Measurements from ENCODE around the gene CCNK.

Gene CCNK

GRCh38 chr14:99549684-99550083 lies 68.5 kb downstream of the CCNK start:
- Histone ChIP-seq H3K9me3 (ENCODE audit: insufficient read depth, low read length) (no peaks in the 10 kb centered on the region), H3K9ac (ENCODE audit: low read length) (no peak overlapping the region), H3K27me3 (ENCODE audit: low read length) (no peaks in the 10 kb centered on the region), H4K20me1 (ENCODE audit: low read depth, low read length) (no peaks in the 10 kb centered on the region), H2AFZ (ENCODE audit: low read depth, low read length, severe bottlenecking) (no peak overlapping the region), H3K4me2 (ENCODE audit: low read depth, low read length, poor library complexity, severe bottlenecking) (no peak overlapping the region), H3F3A (ENCODE audit: insufficient read depth) (no peaks in the 10 kb centered on the region), H3K79me2 (ENCODE audit: insufficient read depth, low read length) (no peaks in the 10 kb centered on the region), H3K4me3 (ENCODE audit: insufficient read depth, low read length, poor library complexity, severe bottlenecking) (no peak overlapping the region), H3K36me3 (ENCODE audit: low read length) (no peaks in the 10 kb centered on the region), H3K9me2 (replicated peaks; ENCODE audit: insufficient read depth, low read length) (no peaks in the 10 kb centered on the region), H3K27ac (ENCODE audit: low read depth, low read length) (no peak overlapping the region)
- TF ChIP-seq CTCF (IDR thresholded peaks at IDR 0.05; ENCODE audit: insufficient read depth, low read length, poor library complexity, severe bottlenecking) = no peak
- TF ChIP-seq EZH2phosphoT487 (conservative IDR thresholded peaks at IDR 0.05; ENCODE audit: low read length) = no peak

DNA sequence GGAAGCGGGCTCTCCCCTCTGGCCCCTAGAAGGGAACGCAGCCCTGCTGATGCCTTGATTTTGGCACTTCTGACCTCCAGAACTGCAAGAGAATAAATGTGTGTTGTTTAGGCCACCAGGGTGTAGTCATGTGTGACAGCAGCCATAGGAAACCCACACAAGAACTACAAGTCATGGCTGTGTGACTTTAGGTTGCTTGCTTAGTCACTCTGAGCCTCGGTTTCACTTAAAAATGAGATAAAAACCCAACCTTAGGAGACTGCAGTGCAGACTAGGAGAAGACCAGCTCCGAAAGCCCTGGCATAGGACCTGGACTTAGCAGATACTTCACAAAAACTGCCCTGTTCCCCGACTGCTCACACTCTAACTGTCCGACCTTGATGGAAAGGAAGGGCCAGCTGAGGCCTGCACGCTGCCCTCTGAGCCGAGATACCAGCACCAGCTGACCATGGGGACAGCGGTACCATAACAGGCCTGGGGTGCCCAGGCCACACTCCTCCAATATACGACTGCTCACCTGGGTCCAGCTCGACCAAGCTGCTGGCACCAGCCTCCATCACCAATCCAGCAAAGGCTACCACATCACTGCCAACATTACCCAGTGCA lies 69.3 kb downstream of the CCNK start:
- H3K9ac ChIP-seq (ENCODE audit: low read length) = no peak overlapping the region
- no peaks in the 10 kb centered on the region for H3K36me3 ChIP-seq (ENCODE audit: low read length)
- no peaks in the 10 kb centered on the region for H3K9me3 ChIP-seq (ENCODE audit: insufficient read depth, low read length)
- H3F3A ChIP-seq (ENCODE audit: insufficient read depth) = no peaks in the 10 kb centered on the region
- no peak overlapping the region for H3K27ac ChIP-seq (ENCODE audit: low read depth, low read length)
- no peaks in the 10 kb centered on the region for H4K20me1 ChIP-seq (ENCODE audit: low read depth, low read length)
- H3K9me2 ChIP-seq (replicated peaks; ENCODE audit: insufficient read depth, low read length) = no peaks in the 10 kb centered on the region
- no peak overlapping the region for H3K4me3 ChIP-seq (ENCODE audit: insufficient read depth, low read length, poor library complexity, severe bottlenecking)
- no peaks in the 10 kb centered on the region for H3K27me3 ChIP-seq (ENCODE audit: low read length)
- no peak overlapping the region for H3K4me2 ChIP-seq (ENCODE audit: low read depth, low read length, poor library complexity, severe bottlenecking)
- H3K79me2 ChIP-seq (ENCODE audit: insufficient read depth, low read length) = no peaks in the 10 kb centered on the region
- no peak overlapping the region for H2AFZ ChIP-seq (ENCODE audit: low read depth, low read length, severe bottlenecking)
- TF ChIP-seq CTCF (IDR thresholded peaks at IDR 0.05; ENCODE audit: insufficient read depth, low read length, poor library complexity, severe bottlenecking) = no peak
- TF ChIP-seq EZH2phosphoT487 (conservative IDR thresholded peaks at IDR 0.05; ENCODE audit: low read length) = no peak

DNA sequence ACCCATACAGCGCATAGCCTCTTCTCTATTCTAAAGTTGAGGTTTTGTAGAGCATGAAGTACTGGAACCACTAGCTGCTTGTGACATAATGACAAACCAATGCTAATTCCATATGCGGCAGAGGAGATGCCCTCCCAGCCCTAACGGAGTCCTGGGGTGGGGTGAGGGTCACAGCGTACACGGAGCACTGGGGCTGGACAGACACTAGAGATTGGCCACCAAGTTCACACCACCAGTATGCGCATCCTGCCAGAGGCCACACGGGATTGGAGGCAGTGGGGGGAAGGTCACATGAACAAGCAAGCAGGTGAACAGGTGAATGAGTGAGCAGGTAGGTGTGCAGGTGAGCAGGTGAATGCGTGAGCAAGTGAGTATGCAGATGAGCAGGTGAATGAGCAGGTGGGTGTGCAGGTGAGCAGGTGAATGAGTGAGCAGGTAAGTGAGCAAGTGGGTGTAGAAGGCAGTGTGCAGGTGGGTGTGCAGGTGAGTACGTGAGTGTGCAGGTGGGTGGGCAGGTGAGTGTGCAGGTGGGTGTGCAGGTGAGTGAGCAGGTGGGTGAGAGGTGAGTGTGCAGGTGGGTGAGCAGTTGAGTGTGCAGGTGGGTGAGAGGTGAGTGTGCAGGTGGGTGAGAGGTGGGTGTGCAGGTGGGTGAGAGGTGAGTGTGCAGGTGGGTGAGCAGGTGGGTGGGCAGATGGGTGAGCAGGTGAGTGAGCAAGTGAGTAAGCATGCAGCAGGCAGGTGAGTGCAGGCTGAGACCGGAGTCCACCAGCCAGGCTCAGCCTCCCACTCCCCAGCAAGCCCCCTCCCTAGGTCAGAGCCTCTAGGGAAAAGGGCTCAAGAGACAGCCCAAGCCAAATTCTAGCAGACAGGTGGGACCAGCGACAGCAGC lies 70.1 kb downstream of the CCNK start:
- Histone ChIP-seq H3K9me2 (replicated peaks; ENCODE audit: insufficient read depth, low read length) (no peaks in the 10 kb centered on the region), H4K20me1 (ENCODE audit: low read depth, low read length) (no peaks in the 10 kb centered on the region), H3K27me3 (ENCODE audit: low read length) (no peaks in the 10 kb centered on the region), H3F3A (ENCODE audit: insufficient read depth) (no peaks in the 10 kb centered on the region), H3K27ac (ENCODE audit: low read depth, low read length) (no peak overlapping the region), H2AFZ (ENCODE audit: low read depth, low read length, severe bottlenecking) (no peak overlapping the region), H3K36me3 (ENCODE audit: low read length) (no peaks in the 10 kb centered on the region), H3K4me2 (ENCODE audit: low read depth, low read length, poor library complexity, severe bottlenecking) (no peak overlapping the region), H3K9me3 (ENCODE audit: insufficient read depth, low read length) (no peaks in the 10 kb centered on the region), H3K4me3 (ENCODE audit: insufficient read depth, low read length, poor library complexity, severe bottlenecking) (no peak overlapping the region), H3K9ac (ENCODE audit: low read length) (no peak overlapping the region), H3K79me2 (ENCODE audit: insufficient read depth, low read length) (no peaks in the 10 kb centered on the region)
- TF ChIP-seq CTCF (IDR thresholded peaks at IDR 0.05; ENCODE audit: insufficient read depth, low read length, poor library complexity, severe bottlenecking) (no peak), EZH2phosphoT487 (conservative IDR thresholded peaks at IDR 0.05; ENCODE audit: low read length) (no peak)

Data from SU-DHL-6 (cell line).